Gastroesophageal sphincter (tissue), 4 donors: ENCODE data around the gene FUBP1. TPM values are rescaled to one million over a fixed set of nuclear protein-coding genes. Genes with fewer than 3 reads are reported as not detected.

Source experiments
- ATAC-seq: fragments of 150-250 bp; one replicate; pipeline ENCODE4 v1.9.1; 2016; ENCODE audit warnings: mild to moderate bottlenecking, moderate library complexity
- H3K27ac ChIP-seq, 4 donors: fragments of 200-600 bp; sonication (generic) in 3 of 4; 1 replicate in 3 of 4; 2 replicates in 1 of 4; pipeline ENCODE4 v1.5.1; 2016 to 2019
- H3K27me3 ChIP-seq: fragments of 200-600 bp; sonication (generic); one replicate; pipeline ENCODE4 v1.5.1; 2019
- H3K36me3 ChIP-seq, 2 donors: fragments of 200-600 bp; sonication (generic); one replicate each; pipeline ENCODE4 v1.5.1; 2019; ENCODE audit warnings: control low read depth in 1 of 2
- H3K4me1 ChIP-seq, 3 donors: fragments of 200-600 bp; sonication (generic); 1 replicate in 2 of 3; 2 replicates in 1 of 3; pipeline ENCODE4 v1.5.1; 2016 to 2019; ENCODE audit warnings: control low read depth in 2 of 3
- H3K4me3 ChIP-seq, 2 donors: fragments of 200-600 bp; sonication (generic); one replicate each; pipeline ENCODE4 v1.5.1; 2019; ENCODE audit warnings: mild to moderate bottlenecking in 1 of 2, moderate library complexity in 1 of 2
- H3K9me3 ChIP-seq, 3 donors: fragments of 200-600 bp; sonication (generic); one replicate each; pipeline ENCODE4 v1.5.1; 2017 to 2019; ENCODE audit warnings: control low read depth in 2 of 3
- CTCF ChIP-seq, 4 experiments: fragments of 200-600 bp in 2 of 4; fragments of 450-650 bp in 2 of 4; sonication (generic) in 1 of 4; IDR thresholded peaks; one replicate each; pipeline ENCODE4 v1.5.1; 2017 to 2019; ENCODE audit warnings: antibody characterized with exemption in 4 of 4, mild to moderate bottlenecking in 2 of 4, moderate library complexity in 2 of 4
- EP300 ChIP-seq: sonication (generic); formaldehyde crosslinking; IDR thresholded peaks from one replicate; pipeline ENCODE4 v1.6.1; 2017; ENCODE audit warnings: antibody characterized with exemption, mild to moderate bottlenecking
- POLR2A ChIP-seq, 2 donors: fragments of 450-650 bp; IDR thresholded peaks; one replicate each; pipeline ENCODE4 v1.6.1; 2017; ENCODE audit warnings: antibody characterized with exemption in 2 of 2, mild to moderate bottlenecking in 2 of 2, moderate library complexity in 1 of 2
- POLR2AphosphoS5 ChIP-seq: sonication (generic); formaldehyde crosslinking; IDR thresholded peaks from one replicate; pipeline ENCODE4 v1.6.1; 2017; ENCODE audit warnings: antibody characterized with exemption
- WGBS, 2 donors: methylation state at CpG; one replicate each; pipeline ENCODE4 v1.1.5; 2018; ENCODE audit warnings: low coverage in 1 of 2; 5-methylcytosine and 5-hydroxymethylcytosine counted together
- total RNA-seq, 4 donors: library from RNA; depleted of rRNA; stranded (reverse); fragments of >200 nt; gene quantifications; one replicate each; pipeline ENCODE4 v1.1.0, GENCODE V29; 2016

The FUBP1 gene
- total RNA-seq, 4 donors from 2014 or later = 46.9 to 135 (median 68.5) TPM

DNA sequence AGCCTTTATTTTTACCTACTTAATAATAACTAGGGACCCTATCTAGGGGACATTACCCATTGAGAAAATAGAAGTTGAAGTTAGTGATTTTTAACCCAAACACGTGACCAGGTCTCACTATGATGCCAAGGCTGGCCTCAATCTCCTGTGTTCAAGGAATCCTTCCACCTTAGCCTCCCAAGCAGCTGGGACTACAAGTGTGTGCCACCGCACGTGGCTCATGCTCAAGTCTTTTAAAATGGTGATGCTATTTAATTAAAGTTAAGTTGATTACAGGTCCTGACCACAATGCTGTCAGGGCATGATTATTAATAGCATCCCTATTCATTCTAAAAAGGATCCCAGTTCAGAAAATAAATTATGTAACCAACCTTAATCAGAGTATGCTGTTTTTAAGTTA lies 25.0 kb downstream of the FUBP1 start:
- peaks cover 4 to 39% (median 7%) of the 10 kb centered on the region in 3 donors for H3K4me1 ChIP-seq
- 93 to 94% methylated on average over 3 of the region's 3 CpGs for WGBS, 2 donors
- no peaks in the 10 kb centered on the region for H3K9me3 ChIP-seq
- peak overlapping the region in 1 of 4 donors; percentile 6 for H3K27ac ChIP-seq
- H3K4me3 ChIP-seq = no peak overlapping the region
- TF ChIP-seq POLR2AphosphoS5 = no peak
- TF ChIP-seq EP300 = no peak
- TF ChIP-seq POLR2A (IDR thresholded peaks at IDR 0.05) = no peak
- no peak for TF ChIP-seq CTCF (IDR thresholded peaks at IDR 0.05)
- H3K36me3 ChIP-seq = peaks cover 9 to 87% of the 10 kb centered on the region in 2 donors
- H3K27me3 ChIP-seq = no peaks in the 10 kb centered on the region
- no peak for ATAC-seq

- 93 to 100% methylated on average over 1 of the region's 1 CpG for WGBS, 2 donors
- H3K27me3 ChIP-seq = no peaks in the 10 kb centered on the region
- peak overlapping the region in 1 of 4 donors; percentile 11 for H3K27ac ChIP-seq
- TF ChIP-seq EP300 (no peak), POLR2AphosphoS5 (no peak), POLR2A (IDR thresholded peaks at IDR 0.05) (no peak), CTCF (IDR thresholded peaks at IDR 0.05) (no peak)
- peaks cover 4 to 42% (median 11%) of the 10 kb centered on the region in 3 donors for H3K4me1 ChIP-seq
- H3K4me3 ChIP-seq = no peak overlapping the region
- peaks cover 9 to 87% of the 10 kb centered on the region in 2 donors for H3K36me3 ChIP-seq
- ATAC-seq = no peak
- H3K9me3 ChIP-seq = no peaks in the 10 kb centered on the region
Measured at GRCh38 chr1:77951328-77951727, 27.5 kb downstream of the FUBP1 start.

DNA sequence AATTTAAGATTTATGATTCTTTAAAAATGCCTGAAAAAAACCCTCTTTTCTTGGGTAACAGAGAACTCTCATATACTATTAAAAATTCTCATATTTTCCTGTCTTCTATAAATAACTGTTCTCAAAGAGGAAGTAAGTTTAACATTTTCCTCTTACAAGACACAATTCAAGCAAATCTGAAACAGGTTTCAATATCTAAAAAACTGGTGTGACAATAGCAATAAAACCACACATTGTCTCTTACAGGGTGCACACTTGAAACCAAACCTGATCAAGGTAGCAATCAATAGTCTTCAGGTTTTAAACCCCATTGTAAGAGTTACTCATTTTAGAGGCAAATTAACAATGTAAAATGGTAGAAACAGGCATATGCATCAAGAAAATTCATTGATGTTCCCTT lies 28.0 kb downstream of the FUBP1 start:
- Histone ChIP-seq H3K27me3 (no peaks in the 10 kb centered on the region), H3K27ac (peak overlapping the region in 1 of 4 donors; percentile 11), H3K4me1 (peaks cover 4 to 44% (median 11%) of the 10 kb centered on the region in 3 donors), H3K36me3 (peaks cover 9 to 85% of the 10 kb centered on the region in 2 donors), H3K9me3 (no peaks in the 10 kb centered on the region), H3K4me3 (no peak overlapping the region)
- no peak for ATAC-seq
- TF ChIP-seq POLR2A (IDR thresholded peaks at IDR 0.05) = no peak
- no peak for TF ChIP-seq CTCF (IDR thresholded peaks at IDR 0.05)
- no peak for TF ChIP-seq POLR2AphosphoS5
- no peak for TF ChIP-seq EP300

GRCh38 chr1:77948841-77949424 lies 29.9 kb downstream of the FUBP1 start:
- 35 to 38% methylated on average over 2 of the region's 2 CpGs for WGBS, 2 donors
- Histone ChIP-seq H3K4me3 (no peak overlapping the region), H3K27me3 (no peaks in the 10 kb centered on the region), H3K9me3 (no peaks in the 10 kb centered on the region), H3K36me3 (peaks cover 4 to 83% of the 10 kb centered on the region in 2 donors), H3K27ac (peak overlapping the region in 1 of 4 donors; percentile 34), H3K4me1 (peaks cover 4 to 44% (median 11%) of the 10 kb centered on the region in 3 donors)
- no peak for ATAC-seq
- peak in 2 of 4 experiments; percentile 13 to 40 for TF ChIP-seq CTCF (IDR thresholded peaks at IDR 0.05)
- no peak for TF ChIP-seq POLR2AphosphoS5

DNA sequence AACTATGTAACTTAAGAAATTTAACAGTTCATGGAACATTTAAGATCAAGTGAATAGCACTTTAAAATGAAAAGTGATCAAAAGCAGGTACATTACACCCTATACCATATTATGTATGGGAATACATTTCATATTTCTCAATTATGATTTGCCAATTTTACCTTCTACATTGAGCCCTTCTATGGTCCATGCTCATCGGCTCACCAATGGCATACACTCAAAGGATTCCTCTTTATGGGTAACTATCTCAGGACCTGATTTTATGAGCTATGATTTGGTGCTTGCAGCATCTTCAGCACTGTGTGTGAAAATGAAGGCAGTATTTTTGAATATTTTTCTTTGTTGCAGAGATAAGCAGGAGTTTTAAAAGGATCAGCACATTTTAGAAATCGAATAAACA lies 33.5 kb downstream of the FUBP1 start:
- ATAC-seq = no peak
- Histone ChIP-seq H3K36me3 (peaks cover 4 to 84% of the 10 kb centered on the region in 2 donors), H3K27ac (no peak overlapping the region), H3K4me3 (no peak overlapping the region), H3K27me3 (no peaks in the 10 kb centered on the region), H3K4me1 (peaks cover 4 to 58% (median 9%) of the 10 kb centered on the region in 3 donors), H3K9me3 (no peaks in the 10 kb centered on the region)
- no peak for TF ChIP-seq EP300
- no peak for TF ChIP-seq POLR2AphosphoS5
- no peak for TF ChIP-seq CTCF (IDR thresholded peaks at IDR 0.05)
- no peak for TF ChIP-seq POLR2A (IDR thresholded peaks at IDR 0.05)
- 76 to 83% methylated on average over 2 of the region's 2 CpGs for WGBS, 2 donors
